ENCODE data around the gene RSPO3. TPM values are rescaled to one million over a fixed set of nuclear protein-coding genes. Genes with fewer than 3 reads are reported as not detected.
A peak's percentile ranks its signal among the peaks of the same experiment; 100 is the strongest.

RSPO3 gene
- total RNA-seq, 1 donor from 2014 or later: 17.2 TPM

- ATAC-seq: no peak
- intact Hi-C loops (cut with DNase I): no loop called here
- no peak for DNase-seq (ENCODE audit: low spot score)
These were observed 15.7 kb downstream of the RSPO3 start for GRCh38 chr6:127134136-127134535.

GRCh38 chr6:127136786-127137185 is 18.3 kb downstream of the RSPO3 start:
- ATAC-seq: no peak
- DNase-seq (ENCODE audit: low spot score): no peak
- intact Hi-C loops (cut with DNase I): no loop called here

- ATAC-seq (peak; percentile 49), DNase-seq (ENCODE audit: low spot score) (no peak)
- intact Hi-C loops (cut with DNase I): no loop called here
These were observed 28.5 kb downstream of the RSPO3 start for GRCh38 chr6:127146932-127147331.

GRCh38 chr6:127147534-127147933 is 29.1 kb downstream of the RSPO3 start:
- ATAC-seq (no peak), DNase-seq (ENCODE audit: low spot score) (no peak)
- intact Hi-C loops (cut with DNase I): no loop called here

- ATAC-seq: no peak
- intact Hi-C loops (cut with DNase I): no loop called here
- no peak for DNase-seq (ENCODE audit: low spot score)
These were observed 30.0 kb downstream of the RSPO3 start for GRCh38 chr6:127148511-127148910.

- no peak for DNase-seq (ENCODE audit: low spot score)
- intact Hi-C loops (cut with DNase I): no loop called here
- ATAC-seq: no peak
These were observed 36.0 kb downstream of the RSPO3 start for GRCh38 chr6:127154509-127154908.

GRCh38 chr6:127160484-127160883 is 42.0 kb downstream of the RSPO3 start:
- DNase-seq (ENCODE audit: low spot score): no peak
- intact Hi-C loops (cut with DNase I): no loop called here
- no peak for ATAC-seq

GRCh38 chr6:127162836-127163235 is 44.4 kb downstream of the RSPO3 start:
- DNase-seq (ENCODE audit: low spot score) (no peak), ATAC-seq (peak; percentile 79)
- intact Hi-C loops (cut with DNase I): no loop called here

GRCh38 chr6:127164036-127164435 is 45.6 kb downstream of the RSPO3 start:
- intact Hi-C loops (cut with DNase I): no loop called here
- no peak for DNase-seq (ENCODE audit: low spot score)
- no peak for ATAC-seq

GRCh38 chr6:127164565-127164964 is 46.1 kb downstream of the RSPO3 start:
- DNase-seq (ENCODE audit: low spot score) (no peak), ATAC-seq (no peak)
- intact Hi-C loops (cut with DNase I): no loop called here

- DNase-seq (ENCODE audit: low spot score): no peak
- intact Hi-C loops (cut with DNase I): no loop called here
- no peak for ATAC-seq
These were observed 54.9 kb downstream of the RSPO3 start for GRCh38 chr6:127173156-127173940.

GRCh38 chr6:127176146-127176545 is 57.7 kb downstream of the RSPO3 start:
- intact Hi-C loops (cut with DNase I): no loop called here
- ATAC-seq (no peak), DNase-seq (ENCODE audit: low spot score) (no peak)

GRCh38 chr6:127177030-127177922 is 58.8 kb downstream of the RSPO3 start:
- DNase-seq (ENCODE audit: low spot score) (no peak), ATAC-seq (peak; percentile 85)
- intact Hi-C loops (cut with DNase I): no loop called here

GRCh38 chr6:127177923-127178231 is 59.4 kb downstream of the RSPO3 start:
- ATAC-seq: no peak
- intact Hi-C loops (cut with DNase I): no loop called here
- no peak for DNase-seq (ENCODE audit: low spot score)

GRCh38 chr6:127178746-127179145 is 60.3 kb downstream of the RSPO3 start:
- no peak for ATAC-seq
- intact Hi-C loops (cut with DNase I): no loop called here
- DNase-seq (ENCODE audit: low spot score): no peak

- ATAC-seq (no peak), DNase-seq (ENCODE audit: low spot score) (no peak)
- intact Hi-C loops (cut with DNase I): no loop called here
These were observed 62.0 kb downstream of the RSPO3 start for GRCh38 chr6:127180426-127180825.

GRCh38 chr6:127182501-127182900 is 64.0 kb downstream of the RSPO3 start:
- no peak for DNase-seq (ENCODE audit: low spot score)
- intact Hi-C loops (cut with DNase I): no loop called here
- no peak for ATAC-seq

GRCh38 chr6:127185437-127185995 is 67.0 kb downstream of the RSPO3 start:
- intact Hi-C loops (cut with DNase I): no loop called here
- DNase-seq (ENCODE audit: low spot score): no peak
- no peak for ATAC-seq

GRCh38 chr6:127186889-127187288 is 68.4 kb downstream of the RSPO3 start:
- ATAC-seq (peak; percentile 51), DNase-seq (ENCODE audit: low spot score) (peak; percentile 74)
- intact Hi-C loops (cut with DNase I): no loop called here

GRCh38 chr6:127188744-127189143 is 70.3 kb downstream of the RSPO3 start:
- intact Hi-C loops (cut with DNase I): no loop called here
- ATAC-seq: no peak
- no peak for DNase-seq (ENCODE audit: low spot score)
